Fibroblast of skin of right biceps (primary cell): Measurements from ENCODE around the gene SPECC1.
"Not testable (repeated sequence)": the region's sequence is repeated elsewhere in the genome, so short reads cannot be mapped to it uniquely, and the experiment has no call there.

ENCODE experiments used
- DNase-seq: peaks from one replicate; pipeline ENCODE4 v3.0.0-alpha.2; 2013

The SPECC1 gene

DNA sequence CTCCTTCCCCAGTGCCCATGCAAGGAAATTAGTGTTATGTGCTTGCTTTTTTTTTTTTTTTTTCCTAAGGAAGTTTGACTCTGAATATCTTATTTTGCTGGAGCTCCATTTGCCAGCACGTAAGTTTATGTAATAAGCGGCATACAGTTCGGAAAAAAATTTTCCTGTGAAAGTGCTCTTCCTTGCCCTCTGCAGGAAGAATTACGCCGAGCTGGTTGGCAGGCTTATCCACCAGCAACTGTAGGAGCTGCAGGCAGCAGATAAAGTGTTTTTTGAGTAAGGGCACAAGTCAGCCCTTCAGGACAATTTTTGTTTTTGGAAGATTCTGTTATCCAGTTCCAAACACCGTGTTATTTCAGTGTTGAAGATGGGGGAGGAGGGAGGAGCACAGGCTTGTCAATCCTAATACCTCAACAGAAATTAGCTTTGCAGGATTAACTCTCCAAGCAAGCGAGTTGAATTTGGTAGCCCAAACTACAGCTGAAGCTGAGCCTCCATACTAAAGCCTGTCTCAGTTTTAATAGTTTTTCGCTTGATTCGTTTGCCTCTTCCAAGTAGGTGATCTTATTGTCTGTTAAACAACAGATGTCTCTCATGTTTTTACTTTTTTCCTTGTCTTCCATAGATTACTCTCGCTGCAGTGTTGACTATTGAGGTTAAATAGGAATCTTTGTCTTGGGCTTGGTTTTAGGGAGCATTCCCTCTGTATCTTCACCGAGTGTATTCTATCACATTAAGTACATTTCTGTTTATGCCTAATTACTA, 1.1 kb downstream of the SPECC1 start:
- peak; percentile 22 for DNase-seq

DNA sequence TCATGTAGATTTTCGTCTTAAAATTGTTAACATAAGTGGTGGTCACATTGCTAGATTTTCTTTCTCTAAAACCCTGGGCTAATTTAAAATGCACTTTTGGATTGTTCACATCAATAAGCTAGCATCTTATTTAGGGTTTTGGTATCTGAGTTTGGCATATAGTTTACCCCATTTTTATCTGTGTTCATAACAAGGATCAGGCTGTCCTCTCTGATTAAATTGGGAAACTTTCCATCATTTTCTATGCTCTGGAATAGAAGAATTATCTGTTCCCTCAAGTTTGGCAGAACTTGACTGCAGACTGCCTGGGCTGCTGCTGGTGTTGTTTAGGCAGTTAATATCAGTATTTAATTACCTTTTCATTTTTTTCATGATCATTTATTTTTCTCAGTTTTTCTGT, 1.8 kb downstream of the SPECC1 start:
- no peak for DNase-seq

DNA sequence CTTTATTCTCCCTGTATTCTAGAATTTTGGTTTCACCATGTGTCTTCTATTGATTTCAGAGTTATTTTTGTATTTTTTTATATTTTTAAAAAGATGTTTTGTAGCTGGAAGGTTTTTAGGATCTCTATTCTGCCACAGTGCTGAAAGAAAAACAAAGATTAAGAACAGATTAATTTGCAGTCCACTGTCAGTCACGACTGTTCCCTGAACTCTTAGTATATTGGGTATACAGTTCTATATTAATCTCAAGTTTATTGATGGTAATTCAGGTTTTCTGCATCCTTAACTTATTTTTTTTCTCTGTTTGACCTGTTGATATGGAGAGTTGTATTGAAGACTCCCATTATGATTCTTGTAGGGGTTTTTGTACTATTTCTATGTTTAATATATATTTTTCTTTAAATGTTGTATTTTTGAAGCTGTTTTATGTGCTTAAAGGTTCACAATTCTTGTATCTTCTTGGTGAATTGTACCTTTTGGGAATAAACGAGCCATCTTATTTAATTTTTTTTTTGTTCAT, 2.9 kb downstream of the SPECC1 start:
- DNase-seq: no peak

DNA sequence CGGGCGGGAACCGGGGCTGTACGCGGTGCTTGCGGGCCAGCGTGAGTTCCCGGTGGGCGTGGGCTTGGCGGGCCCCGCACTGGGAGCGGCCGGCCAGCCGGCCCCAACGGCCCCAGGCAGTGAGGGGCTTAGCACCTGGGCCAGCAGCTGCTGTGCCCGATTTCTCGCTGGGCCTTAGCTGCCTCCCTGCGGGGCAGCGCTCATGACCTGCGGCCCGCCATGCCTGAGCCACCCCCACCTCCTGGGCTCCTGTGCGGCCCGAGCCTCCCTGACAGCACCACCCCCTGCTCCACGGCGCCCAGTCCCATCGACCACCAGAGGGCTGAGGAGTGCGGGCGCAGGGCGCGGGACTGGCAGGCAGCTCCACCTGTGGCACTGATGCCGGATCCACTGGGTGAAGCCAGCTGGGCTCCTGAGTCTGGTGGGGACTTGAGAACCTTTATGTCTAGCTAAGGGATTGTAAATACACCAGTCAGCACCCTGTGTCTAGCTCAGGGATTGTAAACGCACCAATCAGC, 7.4 kb downstream of the SPECC1 start:
- DNase-seq: not testable (repeated sequence)

DNA sequence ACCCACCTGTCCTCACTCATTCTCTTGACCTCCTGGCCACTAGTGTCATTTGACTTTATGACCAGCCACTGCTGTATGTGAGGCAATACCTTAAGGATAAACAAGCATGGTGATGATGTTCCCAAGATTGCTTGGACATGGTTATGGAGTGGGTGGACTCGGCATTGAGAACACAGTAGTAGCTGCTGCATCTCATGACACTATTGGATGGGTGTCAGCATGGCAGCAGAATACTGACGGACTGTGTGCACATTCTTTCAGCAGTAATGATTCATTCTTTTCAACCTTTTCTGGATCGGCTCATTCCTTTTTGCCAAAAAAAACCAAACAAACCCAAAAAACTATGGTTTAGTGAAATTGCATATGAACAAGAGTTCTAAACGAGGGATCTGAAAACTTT, 13.5 kb downstream of the SPECC1 start:
- no peak for DNase-seq

DNA sequence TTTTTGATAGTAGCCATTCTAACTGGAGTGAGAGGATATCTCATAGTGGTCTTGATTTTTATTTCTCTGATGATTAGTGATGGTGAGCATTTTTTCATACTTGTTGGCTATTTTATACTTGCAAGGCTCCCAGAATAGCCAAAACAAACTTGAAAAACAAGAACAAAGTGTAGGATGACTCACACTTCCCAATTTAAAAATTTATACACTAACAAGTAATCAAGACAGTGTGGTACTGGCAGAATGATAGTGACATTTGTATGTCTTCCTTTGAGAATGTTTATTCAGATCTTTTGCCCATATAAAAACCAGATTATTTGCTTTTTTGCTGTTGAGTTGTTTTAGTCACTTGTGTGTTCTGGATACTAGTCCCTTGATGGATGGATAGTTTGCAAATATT, 17.8 kb downstream of the SPECC1 start:
- DNase-seq: no peak

DNA sequence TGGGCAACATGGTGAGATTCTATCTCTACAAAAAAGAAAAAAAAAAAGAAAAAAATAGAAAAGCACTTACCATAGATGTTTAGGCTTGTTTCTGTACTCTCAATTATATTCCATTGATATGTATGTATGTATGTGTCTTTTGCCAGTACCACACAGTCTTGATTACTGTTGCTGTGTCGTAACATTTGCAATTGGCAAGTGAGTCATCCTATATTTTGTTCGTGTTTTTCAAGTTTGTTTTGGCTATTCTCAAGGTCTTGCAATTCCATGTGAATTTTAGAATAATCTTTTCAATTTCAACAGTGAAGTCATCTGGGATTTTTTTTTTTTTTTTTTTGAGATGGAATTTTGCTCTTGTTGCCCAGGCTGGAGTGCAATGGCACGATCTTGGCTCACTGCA, 19.3 kb downstream of the SPECC1 start:
- peak; percentile 4 for DNase-seq

DNA sequence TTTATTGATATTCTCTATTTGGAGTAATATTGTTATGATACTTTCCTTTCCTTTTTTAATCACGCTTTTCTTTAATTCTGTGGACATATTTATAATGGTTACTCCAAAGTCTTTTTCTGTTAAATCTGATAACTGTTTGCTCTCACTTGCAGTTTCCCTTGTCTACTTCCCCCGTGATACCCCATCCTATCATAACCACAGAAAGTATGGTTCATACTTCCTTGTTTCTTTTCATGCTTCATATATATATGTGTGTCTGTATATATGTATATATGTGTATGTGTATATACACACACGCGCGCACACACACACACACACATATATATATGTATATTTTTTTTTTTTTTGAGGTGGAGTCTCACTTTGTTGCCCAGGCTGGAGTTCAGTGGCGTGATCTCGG, 23.5 kb downstream of the SPECC1 start:
- no peak for DNase-seq

DNA sequence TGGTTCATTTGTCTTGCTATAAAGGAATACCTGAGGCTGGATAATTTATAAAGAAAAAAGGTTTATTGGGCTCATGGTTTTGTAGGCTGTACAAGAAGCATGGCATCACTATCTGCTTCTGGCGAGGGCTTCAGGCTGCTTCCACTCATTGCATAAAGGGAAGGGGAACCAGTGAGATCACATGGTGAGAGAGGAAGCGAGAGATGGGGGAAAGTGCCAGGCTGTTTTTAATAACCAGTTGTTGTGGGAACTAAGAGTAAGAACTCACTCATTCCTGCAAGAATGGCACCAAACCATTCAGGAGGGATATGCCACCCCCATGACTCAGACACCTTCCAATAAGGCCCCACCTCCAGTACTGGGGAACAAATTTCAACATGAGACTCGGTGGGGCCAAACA, 24.3 kb downstream of the SPECC1 start:
- DNase-seq: no peak

DNA sequence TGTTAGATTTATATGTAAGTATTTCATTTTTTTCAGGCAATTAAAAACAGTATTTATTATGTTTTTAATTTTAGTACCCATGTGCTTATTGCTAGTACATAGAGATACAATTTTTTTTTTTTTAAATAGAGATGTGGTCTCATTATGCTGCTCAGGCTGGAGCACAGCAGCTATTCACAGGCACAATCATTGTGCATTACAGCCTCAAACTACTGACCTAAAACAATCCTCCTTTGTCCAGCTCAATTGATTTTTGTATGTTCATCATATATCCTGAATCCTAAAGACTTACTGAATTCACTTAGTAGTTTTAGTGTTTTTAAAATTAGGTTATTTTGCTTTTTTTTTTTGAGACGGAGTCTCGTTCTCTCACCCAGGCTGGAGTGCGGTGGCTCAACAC, 26.3 kb downstream of the SPECC1 start:
- no peak for DNase-seq

DNA sequence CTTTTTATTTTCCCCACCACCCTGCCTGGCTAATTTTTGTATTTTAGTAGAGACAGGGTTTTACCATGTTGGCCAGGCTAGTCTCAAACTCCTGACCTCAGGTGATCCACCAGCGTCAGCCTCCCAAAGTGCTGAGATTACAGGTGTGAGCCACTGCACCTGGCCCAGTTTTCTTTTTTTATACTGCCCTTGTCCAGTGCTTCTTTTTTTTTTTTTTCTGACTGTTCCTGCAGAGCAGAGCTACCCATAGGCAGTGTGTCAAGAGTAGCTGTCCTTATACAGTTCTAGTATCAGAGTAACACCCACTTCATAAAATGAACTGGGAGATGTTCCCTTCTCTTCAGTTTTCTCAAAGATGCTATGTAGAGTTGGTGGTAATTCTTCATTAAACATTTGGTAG, 28.1 kb downstream of the SPECC1 start:
- DNase-seq: not testable (repeated sequence)

DNA sequence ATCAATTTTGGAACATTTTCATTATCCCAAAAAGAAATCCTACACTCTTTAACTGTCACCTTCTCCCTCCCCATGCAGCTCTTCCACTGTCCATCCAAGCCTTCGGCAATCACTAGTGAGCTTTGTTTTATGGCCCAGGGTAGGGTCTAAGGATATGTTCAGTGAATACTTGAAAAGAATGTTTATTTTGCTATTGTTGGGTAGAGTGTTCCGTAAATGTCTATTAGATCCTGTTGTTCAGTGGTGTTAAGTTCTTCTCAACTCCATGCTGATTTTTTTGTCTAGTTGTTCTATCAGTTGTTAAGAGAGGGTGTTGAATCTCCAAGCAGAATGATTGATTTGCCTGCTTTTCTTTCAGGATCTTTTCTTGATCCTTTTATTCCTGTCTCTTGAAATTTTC, 29.9 kb downstream of the SPECC1 start:
- DNase-seq: no peak

DNA sequence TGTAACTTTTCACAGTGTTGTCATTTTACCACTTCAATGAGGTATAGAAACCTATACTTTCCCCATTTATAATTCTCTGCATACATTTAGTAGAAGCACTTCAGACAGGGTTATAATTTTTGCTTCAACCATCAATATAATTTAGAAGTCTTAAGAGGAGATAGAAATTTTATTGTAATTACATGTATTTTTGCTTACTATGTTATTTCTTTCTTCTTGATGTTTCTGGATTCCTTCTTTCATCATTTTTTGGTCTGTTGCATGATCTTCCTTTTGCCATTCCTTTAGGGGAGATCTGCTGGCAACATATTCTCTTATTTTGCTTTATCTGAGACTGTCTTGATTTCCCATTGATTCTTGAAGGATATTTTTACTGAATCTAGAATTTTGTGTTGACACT, 31.1 kb downstream of the SPECC1 start:
- no peak for DNase-seq

DNA sequence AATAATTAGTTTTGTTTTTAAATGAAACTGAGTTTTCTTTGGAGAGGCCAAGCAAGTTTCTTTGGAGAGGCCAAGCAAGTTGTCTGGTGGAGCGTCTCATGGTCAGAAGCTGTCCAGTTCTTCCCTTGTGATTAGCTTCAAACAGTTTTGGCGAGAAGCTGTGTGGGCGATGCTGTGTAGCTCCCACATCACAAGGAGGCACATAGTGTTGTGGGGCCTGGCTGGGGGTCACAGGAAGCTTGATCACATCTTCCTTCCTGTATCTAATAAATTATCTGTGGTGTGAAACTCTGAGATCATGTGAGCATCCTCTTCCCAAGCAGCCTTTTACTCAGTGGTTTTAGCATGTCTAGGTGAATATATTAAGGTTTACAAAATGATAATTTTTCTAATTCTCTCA, 33.9 kb downstream of the SPECC1 start:
- DNase-seq: no peak

DNA sequence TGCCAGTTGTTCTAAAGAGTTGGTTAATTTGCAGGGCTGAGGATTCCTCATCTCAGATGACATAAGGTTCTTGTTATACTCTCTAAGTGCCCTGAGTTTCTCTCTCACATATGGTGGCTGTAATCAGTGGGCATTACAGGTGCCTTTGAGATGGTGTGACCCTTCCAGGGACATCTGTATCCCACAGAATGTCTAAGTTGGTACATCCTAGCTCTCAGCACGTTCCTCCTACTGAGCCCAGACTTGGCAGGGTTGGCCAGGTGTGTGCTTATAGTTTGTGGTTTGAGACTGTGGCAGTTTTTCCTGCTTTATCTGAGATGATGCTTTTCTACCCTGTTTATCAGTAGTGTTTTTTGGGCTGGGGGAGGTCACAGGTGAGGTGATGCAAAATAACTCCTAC, 36.3 kb downstream of the SPECC1 start:
- DNase-seq: no peak

DNA sequence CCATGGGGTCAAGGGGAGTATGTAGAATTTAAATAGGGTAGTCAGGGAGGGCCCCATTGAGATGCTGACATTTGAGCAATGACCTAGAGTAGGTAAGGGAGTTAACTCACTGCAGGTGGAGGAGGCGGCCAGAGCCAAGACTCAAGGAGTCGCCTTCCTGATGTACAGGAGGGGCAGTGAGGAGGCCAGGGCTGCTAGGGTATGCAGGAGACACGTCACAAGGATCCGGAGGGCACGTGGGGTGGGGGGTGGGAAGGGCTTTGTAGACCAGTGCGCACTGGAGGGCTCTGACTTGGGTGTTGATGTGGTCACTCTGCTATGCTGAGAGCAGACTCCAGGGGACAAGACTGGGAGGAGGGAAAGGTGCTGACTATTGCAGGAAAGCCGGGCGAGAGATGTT, 37.5 kb downstream of the SPECC1 start:
- no peak for DNase-seq

DNA sequence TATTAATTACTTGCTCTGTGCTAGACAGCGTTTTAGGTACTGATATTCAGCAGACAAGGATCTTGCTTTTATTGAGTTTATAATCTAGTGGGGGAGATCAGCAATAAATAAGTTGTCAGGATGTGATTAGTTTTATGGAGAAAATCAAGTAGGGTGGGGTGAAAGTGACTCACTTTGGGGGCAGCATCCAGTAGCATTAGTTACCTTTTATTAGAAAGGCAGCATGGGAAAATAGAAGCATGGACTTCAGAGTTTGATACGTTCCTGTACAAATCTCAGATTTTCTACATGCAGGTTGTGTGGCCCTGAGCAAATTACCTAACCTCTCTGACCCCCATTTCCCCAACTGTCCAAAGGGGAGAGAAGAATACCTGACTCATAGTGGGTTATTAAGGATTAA, 42.5 kb downstream of the SPECC1 start:
- no peak for DNase-seq

DNA sequence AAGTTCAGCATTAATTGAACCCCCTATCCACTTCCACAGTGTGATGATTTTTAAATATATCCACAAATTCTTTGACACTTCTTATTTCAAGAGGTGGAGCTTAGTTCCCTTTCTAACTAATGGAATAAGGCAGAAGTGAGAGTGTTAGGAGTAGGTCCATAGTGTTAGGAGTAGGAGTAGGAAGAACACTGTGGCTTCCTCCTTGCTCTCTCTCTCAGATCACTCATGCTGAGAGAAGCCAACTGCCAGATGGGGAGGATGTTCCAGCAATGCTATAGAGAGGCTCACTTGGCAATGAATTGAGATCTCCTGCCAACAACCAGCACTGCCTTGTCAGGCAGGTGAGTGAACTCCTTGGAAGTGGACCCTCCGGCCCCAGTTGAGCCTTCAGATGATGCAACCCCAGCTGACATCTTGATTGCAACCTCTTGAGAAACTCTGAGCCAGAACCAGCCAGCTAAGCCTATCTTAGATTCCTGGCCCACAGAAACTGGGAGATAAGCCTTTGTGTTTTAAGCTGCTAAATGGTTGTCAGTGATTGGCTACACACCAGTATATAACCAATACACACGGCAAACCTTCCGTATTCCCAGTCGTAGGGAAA, 44.3 kb downstream of the SPECC1 start:
- no peak for DNase-seq

DNA sequence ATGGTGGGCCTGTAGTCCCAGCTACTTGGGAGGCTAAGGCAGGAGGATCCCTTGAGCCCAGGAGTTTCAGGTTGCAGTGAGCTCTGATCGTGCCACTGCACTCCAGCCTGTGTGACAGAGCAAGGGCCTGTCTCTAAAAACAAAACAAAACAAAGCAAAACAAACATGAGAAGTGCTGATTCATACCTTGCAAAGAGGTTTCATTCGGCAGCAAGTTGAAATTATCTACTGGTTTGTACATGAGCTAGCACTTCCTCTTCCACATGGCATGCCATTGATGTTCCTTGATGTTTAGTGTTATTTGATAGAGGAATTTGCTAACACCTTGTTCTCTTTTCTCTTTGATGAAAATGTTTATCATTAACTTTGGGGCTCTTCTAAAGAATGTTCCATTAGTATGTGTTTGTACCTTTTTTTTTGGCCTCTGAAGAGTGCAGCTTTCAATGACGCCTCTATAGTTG, 50.6 kb downstream of the SPECC1 start:
- DNase-seq: no peak

DNA sequence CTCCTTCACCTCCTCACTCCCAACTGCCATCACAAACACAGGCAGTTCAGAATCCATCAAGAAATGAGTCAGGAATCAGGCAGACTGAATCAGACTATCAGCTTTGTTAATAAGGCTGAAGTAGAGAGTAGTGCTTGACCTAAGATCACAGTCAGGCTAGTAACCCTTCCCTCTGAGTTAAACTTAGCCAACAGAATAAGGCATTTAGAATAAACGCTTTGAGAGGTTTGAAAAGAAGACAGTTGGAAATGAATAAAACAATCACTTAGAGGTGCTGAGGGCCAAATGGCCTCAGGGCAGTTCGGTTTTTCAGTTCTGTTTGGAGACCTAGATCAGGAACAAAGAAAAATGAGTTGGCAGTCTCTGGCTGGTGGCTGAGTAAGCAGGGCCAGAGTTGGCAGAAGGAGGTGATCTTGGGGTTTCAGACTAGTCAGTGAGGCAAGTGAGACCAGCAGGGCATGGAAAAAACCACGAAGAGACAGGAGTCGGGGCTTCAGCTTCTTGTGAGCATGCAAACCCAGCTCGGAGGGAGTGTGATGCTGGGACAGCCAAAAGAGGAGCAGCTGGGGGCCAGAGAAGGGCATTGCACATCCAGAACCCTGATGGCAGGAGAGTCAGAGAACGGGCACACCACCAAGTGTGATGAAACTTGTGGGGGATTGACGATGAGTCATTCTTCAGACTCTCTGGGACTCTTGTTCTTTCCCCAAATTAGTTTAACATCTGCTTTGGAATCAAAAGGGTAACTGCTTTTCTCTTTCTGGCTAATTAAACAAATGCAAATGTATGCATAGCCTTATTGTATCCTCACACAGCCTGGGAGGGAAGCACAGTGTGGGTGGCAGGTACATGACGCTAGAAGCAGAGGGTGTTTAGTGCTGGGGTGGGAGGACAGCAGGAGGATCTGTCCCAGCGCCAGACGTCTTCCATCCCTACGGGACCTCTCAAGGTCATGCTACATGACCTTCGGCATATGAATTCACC, 54.8 kb downstream of the SPECC1 start:
- DNase-seq: peak; percentile 85

DNA sequence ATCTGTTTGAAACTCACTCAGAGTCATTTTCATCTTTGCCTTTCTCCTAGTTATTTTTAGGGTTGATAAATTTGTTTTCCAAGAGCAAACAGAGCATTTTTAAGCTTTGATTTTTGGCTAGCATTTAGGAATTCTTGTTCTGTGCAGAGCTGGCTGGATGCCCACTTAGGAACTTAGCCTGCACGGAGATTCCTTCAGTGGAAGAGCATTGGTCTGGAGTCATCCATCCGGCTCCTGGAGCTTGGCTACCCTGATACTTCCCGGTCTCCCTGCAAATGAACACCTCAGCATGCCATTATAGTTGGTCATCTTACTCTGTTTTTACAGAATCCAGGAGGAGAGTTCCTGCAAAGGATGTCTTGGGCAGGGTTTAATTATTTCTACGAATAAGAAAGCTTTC, 57.1 kb downstream of the SPECC1 start:
- DNase-seq: peak; percentile 85

DNA sequence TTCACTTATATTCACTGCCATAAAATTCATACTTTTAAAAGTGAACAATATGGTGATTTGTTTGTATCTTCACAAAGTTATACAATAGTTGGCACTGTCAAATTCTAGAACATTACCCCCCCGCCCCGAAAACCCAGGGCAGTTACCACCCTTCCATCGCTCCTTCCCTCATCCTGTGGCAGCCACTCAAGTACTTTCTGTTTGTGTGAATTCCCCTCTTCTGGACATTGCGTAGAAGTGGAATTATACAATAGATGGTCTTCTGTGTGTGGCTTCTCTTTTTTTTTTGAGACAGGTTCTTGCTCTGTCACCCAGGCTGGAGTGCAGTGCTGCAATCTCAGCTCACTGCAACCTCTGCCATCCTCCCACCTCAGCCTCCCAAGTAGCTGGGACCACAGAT, 58.6 kb downstream of the SPECC1 start:
- DNase-seq: no peak

DNA sequence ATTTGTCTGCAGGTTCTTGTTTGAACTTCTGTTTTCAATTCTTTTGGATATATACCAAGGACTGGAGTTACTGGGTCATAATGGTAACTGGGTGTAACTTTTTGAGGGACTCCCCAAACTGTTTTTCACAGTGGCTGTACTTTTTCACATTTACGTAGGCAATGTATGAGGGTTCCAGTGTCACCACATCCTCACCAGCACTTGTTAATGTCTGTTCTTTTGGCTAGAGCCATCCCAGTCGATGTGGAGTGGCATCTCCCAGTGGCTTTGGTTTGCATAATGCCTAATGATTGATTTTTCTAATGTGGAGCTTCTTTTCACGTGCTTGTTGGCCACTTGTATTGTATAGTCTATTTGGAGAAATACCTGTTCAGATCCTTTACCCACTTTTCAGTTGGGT, 59.3 kb downstream of the SPECC1 start:
- DNase-seq: no peak
